Measurements from ENCODE around the gene CUEDC1. TPM values are rescaled to one million over a fixed set of nuclear protein-coding genes. Genes with fewer than 3 reads are reported as not detected.

Gene CUEDC1
- total and polyA plus RNA-seq, 4 donors, result 25.4 to 43.6 (median 34.8) TPM

DNA sequence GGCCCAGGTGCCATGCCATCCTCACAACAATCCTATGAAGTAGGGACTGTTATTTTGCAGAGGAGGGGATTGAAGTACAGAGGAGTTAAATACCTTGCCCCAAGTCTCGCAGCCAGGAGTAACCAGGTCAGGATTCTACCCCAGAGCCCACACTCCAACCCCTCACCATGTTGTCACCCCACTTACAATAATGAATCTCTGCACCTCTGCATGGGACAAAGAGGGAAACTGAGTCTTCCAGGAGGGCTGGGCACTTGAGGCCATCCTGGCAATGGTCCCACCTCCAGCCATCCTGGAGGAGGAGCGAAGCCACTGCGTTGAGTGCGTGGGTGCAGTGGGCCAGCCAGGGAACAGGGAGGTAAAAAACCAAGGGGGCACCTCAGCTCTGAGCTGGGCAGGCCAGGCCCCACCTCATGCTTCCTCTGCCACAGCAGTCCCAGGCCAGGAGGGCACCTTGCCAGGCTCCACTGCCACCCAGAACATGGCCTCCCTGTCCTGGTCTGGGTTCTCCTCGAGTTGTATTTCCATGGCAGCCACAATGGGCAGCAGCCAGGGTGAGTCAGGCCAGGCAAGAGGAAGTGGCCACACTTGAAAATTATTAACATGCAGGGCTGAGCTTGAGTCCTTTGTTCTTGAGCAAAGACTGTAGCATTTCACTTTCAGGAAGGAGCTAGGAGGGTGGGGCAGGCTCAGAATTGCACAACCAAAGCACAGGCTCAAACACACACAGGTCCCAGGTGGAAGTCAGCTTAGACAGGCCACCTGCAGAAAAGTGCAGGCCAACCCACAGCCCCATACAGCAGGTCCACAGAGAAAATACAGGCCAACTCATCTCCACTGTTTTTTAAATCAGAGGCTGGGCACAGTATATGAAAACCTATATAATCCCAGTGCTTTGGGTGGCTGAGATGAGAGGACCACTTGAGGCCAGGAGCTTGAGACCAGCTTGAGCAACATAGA, 52.1 kb downstream of the CUEDC1 start:
- Histone ChIP-seq H3K27me3 (ENCODE audit: control insufficient read depth in 1 of 2, insufficient read depth in 2 of 2, low read length in 1 of 2) (no peaks in the 10 kb centered on the region), H3K4me1 (ENCODE audit: control insufficient read depth in 1 of 2, insufficient read depth in 2 of 2, low read length in 2 of 2) (no peaks in the 10 kb centered on the region), H3K27ac (ENCODE audit: low read depth in 1 of 2, low read length in 2 of 2) (peak overlapping the region in 1 of 2 donors; percentile 58), H3K9me3 (ENCODE audit: control insufficient read depth, low read length) (no peaks in the 10 kb centered on the region), H3K4me3 (ENCODE audit: low read length in 2 of 2) (no peak overlapping the region), H3K36me3 (ENCODE audit: control insufficient read depth in 1 of 2, insufficient read depth in 2 of 2, low read length in 1 of 2) (no peaks in the 10 kb centered on the region)
- intact Hi-C loops (cut with DNase I), result no loop called here
- 31 to 33% methylated on average over 5 of the region's 5 CpGs for WGBS, 2 donors
- ATAC-seq (ENCODE audit: low FRiP score), result peak; percentile 83
- DNase-seq, result peak; percentile 95 to 96

GRCh38 chr17:57902117-57902799, 53.0 kb downstream of the CUEDC1 start:
- 91 to 92% methylated on average over 13 of the region's 13 CpGs for WGBS, 2 donors
- Histone ChIP-seq H3K4me3 (ENCODE audit: low read length in 2 of 2) (no peak overlapping the region), H3K27me3 (ENCODE audit: control insufficient read depth in 1 of 2, insufficient read depth in 2 of 2, low read length in 1 of 2) (no peaks in the 10 kb centered on the region), H3K4me1 (ENCODE audit: control insufficient read depth in 1 of 2, insufficient read depth in 2 of 2, low read length in 2 of 2) (no peaks in the 10 kb centered on the region), H3K27ac (ENCODE audit: low read depth in 1 of 2, low read length in 2 of 2) (peak overlapping the region in 1 of 2 donors; percentile 48), H3K9me3 (ENCODE audit: control insufficient read depth, low read length) (no peaks in the 10 kb centered on the region), H3K36me3 (ENCODE audit: control insufficient read depth in 1 of 2, insufficient read depth in 2 of 2, low read length in 1 of 2) (no peaks in the 10 kb centered on the region)
- intact Hi-C loops (cut with DNase I), result no loop called here
- DNase-seq (no peak), ATAC-seq (ENCODE audit: low FRiP score) (no peak)

DNA sequence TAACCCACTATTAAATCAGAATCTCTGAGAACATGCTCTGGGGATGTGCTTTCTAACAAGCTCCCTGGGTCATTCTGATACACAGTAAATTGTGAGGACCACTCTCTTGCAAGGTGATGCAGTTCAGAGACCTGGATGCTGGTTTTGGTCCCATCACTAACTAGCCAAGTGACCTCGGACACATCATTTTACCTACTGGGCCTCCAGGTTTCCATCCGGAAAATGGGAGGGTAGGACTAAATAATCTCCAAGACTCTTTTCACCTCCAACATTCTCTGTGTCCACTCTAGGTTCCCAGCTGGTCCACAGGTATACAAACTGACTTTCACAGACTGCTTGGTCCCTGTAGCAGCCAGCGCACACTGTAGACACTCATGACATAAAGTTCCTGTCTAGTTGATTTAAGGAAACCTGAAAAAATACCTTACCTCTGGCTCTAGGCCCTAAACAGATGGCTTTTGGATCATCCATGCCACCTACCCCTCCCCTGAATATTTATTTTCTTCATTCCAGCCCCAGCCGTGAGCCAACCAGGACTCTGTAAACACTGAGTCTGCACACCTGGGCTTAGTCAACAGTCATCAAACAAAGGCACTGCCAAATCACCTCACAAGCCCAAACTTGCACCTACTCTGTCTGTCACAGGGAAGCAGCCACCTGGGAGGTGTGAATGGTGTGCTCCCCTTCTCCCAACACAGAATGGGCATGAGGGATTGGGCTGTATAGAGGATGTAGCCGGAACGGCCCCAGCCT, 54.0 kb downstream of the CUEDC1 start:
- H3K27ac ChIP-seq (ENCODE audit: low read depth in 1 of 2, low read length in 2 of 2), result no peak overlapping the region
- 83 to 93% methylated on average over 6 of the region's 6 CpGs for WGBS, 2 donors
- H3K36me3 ChIP-seq (ENCODE audit: control insufficient read depth in 1 of 2, insufficient read depth in 2 of 2, low read length in 1 of 2), result no peaks in the 10 kb centered on the region
- no peaks in the 10 kb centered on the region for H3K4me1 ChIP-seq (ENCODE audit: control insufficient read depth in 1 of 2, insufficient read depth in 2 of 2, low read length in 2 of 2)
- DNase-seq, result no peak
- no peak overlapping the region for H3K4me3 ChIP-seq (ENCODE audit: low read length in 2 of 2)
- intact Hi-C loops (cut with DNase I), result no loop called here
- no peaks in the 10 kb centered on the region for H3K9me3 ChIP-seq (ENCODE audit: control insufficient read depth, low read length)
- H3K27me3 ChIP-seq (ENCODE audit: control insufficient read depth in 1 of 2, insufficient read depth in 2 of 2, low read length in 1 of 2), result no peaks in the 10 kb centered on the region
- ATAC-seq (ENCODE audit: low FRiP score), result no peak

GRCh38 chr17:57899822-57900221, 55.4 kb downstream of the CUEDC1 start:
- 85 to 92% methylated on average over 4 of the region's 4 CpGs for WGBS, 2 donors
- Histone ChIP-seq H3K27me3 (ENCODE audit: control insufficient read depth in 1 of 2, insufficient read depth in 2 of 2, low read length in 1 of 2) (no peaks in the 10 kb centered on the region), H3K9me3 (ENCODE audit: control insufficient read depth, low read length) (no peaks in the 10 kb centered on the region), H3K4me3 (ENCODE audit: low read length in 2 of 2) (no peak overlapping the region), H3K27ac (ENCODE audit: low read depth in 1 of 2, low read length in 2 of 2) (peak overlapping the region; percentile 12 to 70), H3K36me3 (ENCODE audit: control insufficient read depth in 1 of 2, insufficient read depth in 2 of 2, low read length in 1 of 2) (no peaks in the 10 kb centered on the region), H3K4me1 (ENCODE audit: control insufficient read depth in 1 of 2, insufficient read depth in 2 of 2, low read length in 2 of 2) (no peaks in the 10 kb centered on the region)
- intact Hi-C loops (cut with DNase I), result no loop called here
- no peak for ATAC-seq (ENCODE audit: low FRiP score)
- DNase-seq, result peak in 1 of 2 donors; percentile 78

DNA sequence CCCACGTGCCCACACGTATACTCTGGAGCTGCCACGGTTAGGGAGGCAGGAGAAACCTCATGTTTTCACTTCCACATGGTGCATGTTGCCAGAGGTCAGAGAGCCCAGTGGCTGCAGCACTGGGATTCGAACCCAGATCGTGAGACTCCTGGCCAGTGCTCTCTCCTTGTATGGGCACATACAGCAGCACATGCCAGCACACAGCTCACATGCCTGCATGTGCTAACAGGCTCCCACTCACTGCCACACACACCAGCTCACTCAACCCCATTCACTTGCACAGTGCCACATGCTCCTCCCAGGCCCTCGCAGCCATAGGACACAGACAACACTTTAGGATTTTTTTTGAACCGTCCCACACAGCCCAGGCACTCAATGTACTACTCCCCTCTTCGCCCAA, 55.8 kb downstream of the CUEDC1 start:
- H3K4me3 ChIP-seq (ENCODE audit: low read length in 2 of 2), result no peak overlapping the region
- no peaks in the 10 kb centered on the region for H3K9me3 ChIP-seq (ENCODE audit: control insufficient read depth, low read length)
- no peaks in the 10 kb centered on the region for H3K36me3 ChIP-seq (ENCODE audit: control insufficient read depth in 1 of 2, insufficient read depth in 2 of 2, low read length in 1 of 2)
- no peak for DNase-seq
- ATAC-seq (ENCODE audit: low FRiP score), result no peak
- intact Hi-C loops (cut with DNase I), result no loop called here
- H3K27me3 ChIP-seq (ENCODE audit: control insufficient read depth in 1 of 2, insufficient read depth in 2 of 2, low read length in 1 of 2), result no peaks in the 10 kb centered on the region
- 16 to 18% methylated on average over 8 of the region's 8 CpGs for WGBS, 2 donors
- H3K27ac ChIP-seq (ENCODE audit: low read depth in 1 of 2, low read length in 2 of 2), result peak overlapping the region; percentile 12 to 70
- H3K4me1 ChIP-seq (ENCODE audit: control insufficient read depth in 1 of 2, insufficient read depth in 2 of 2, low read length in 2 of 2), result no peaks in the 10 kb centered on the region

- ATAC-seq (ENCODE audit: low FRiP score) (peak; percentile 71), DNase-seq (peak; percentile 79 to 87)
- Histone ChIP-seq H3K27me3 (ENCODE audit: control insufficient read depth in 1 of 2, insufficient read depth in 2 of 2, low read length in 1 of 2) (no peaks in the 10 kb centered on the region), H3K36me3 (ENCODE audit: control insufficient read depth in 1 of 2, insufficient read depth in 2 of 2, low read length in 1 of 2) (no peaks in the 10 kb centered on the region), H3K4me1 (ENCODE audit: control insufficient read depth in 1 of 2, insufficient read depth in 2 of 2, low read length in 2 of 2) (no peaks in the 10 kb centered on the region), H3K27ac (ENCODE audit: low read depth in 1 of 2, low read length in 2 of 2) (peak overlapping the region; percentile 12 to 70), H3K4me3 (ENCODE audit: low read length in 2 of 2) (no peak overlapping the region), H3K9me3 (ENCODE audit: control insufficient read depth, low read length) (no peaks in the 10 kb centered on the region)
- WGBS, 2 donors, result 25 to 26% methylated on average over 9 of the region's 9 CpGs
- intact Hi-C loops (cut with DNase I), result no loop called here
These were observed 56.5 kb downstream of the CUEDC1 start for GRCh38 chr17:57898487-57899311.

DNA sequence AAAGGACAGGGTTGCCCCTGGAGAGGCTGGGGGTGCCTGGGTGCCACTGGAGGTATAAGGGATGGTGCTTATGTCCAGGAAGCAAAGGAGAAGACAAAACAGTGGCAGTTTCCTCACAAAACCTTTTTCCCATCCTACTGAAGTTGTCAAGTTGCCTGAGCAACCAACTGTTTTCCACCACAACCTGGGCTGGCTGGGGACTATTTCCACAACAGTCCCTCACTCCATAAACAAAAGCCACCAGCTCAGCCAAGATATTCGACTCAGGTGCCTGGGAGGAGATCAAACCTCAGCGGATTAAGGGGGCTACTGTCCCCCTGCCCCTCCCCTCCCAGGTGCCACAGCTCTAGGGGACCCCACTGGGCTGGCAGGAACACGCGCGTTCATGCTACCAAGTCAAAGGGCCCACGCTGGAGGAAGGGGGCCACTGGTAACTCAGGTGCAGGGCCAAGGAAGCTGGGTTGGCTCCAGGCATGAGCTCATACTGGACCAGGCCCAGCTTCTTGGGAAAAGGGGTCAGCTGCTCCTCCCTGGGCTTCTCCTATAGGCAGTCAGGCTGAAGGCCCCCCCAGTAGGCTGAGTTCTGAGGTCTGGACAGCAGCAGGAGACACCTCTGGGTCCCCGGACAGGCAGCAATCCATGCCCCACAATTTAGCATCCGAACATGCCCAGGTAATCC, 59.7 kb downstream of the CUEDC1 start:
- Histone ChIP-seq H3K36me3 (ENCODE audit: control insufficient read depth in 1 of 2, insufficient read depth in 2 of 2, low read length in 1 of 2) (no peaks in the 10 kb centered on the region), H3K4me3 (ENCODE audit: low read length in 2 of 2) (no peak overlapping the region), H3K4me1 (ENCODE audit: control insufficient read depth in 1 of 2, insufficient read depth in 2 of 2, low read length in 2 of 2) (peaks cover 4 to 9% of the 10 kb centered on the region in 2 donors), H3K27ac (ENCODE audit: low read depth in 1 of 2, low read length in 2 of 2) (peak overlapping the region; percentile 23), H3K9me3 (ENCODE audit: control insufficient read depth, low read length) (no peaks in the 10 kb centered on the region), H3K27me3 (ENCODE audit: control insufficient read depth in 1 of 2, insufficient read depth in 2 of 2, low read length in 1 of 2) (no peaks in the 10 kb centered on the region)
- DNase-seq, result no peak
- no peak for ATAC-seq (ENCODE audit: low FRiP score)
- WGBS, 2 donors, result 33 to 40% methylated on average over 8 of the region's 8 CpGs
- intact Hi-C loops (cut with DNase I), result no loop called here
